Mesenchymal stem cell (in vitro differentiated cells and primary cell): Measurements from ENCODE around the gene NATD1.

Experiments
- DNase-seq: peaks from one replicate; pipeline ENCODE4 v3.0.0-alpha.2; 2013
- H2AFZ ChIP-seq: one replicate; pipeline ENCODE4 v1.6.1; 2013; ENCODE audit warnings: low read depth, mild to moderate bottlenecking, control low read depth, inconsistent platforms, low read length, moderate library complexity
- H2AK5ac ChIP-seq: 2 replicates; pipeline ENCODE4 v1.6.1; 2013; ENCODE audit warnings: low read length, moderate library complexity, mild to moderate bottlenecking, inconsistent platforms; ENCODE audit not compliant: severe bottlenecking
- H2BK120ac ChIP-seq: one replicate; pipeline ENCODE4 v1.6.1; 2013; ENCODE audit warnings: low read depth, mild to moderate bottlenecking, inconsistent platforms, low read length, moderate library complexity
- H2BK12ac ChIP-seq, 2 experiments: one replicate each; pipeline ENCODE4 v1.6.1; 2013; ENCODE audit warnings: inconsistent platforms in 2 of 2, low read length in 2 of 2, mild to moderate bottlenecking in 2 of 2, moderate library complexity in 2 of 2, control low read depth in 1 of 2
- H2BK15ac ChIP-seq: one replicate; pipeline ENCODE4 v1.6.1; 2013; ENCODE audit warnings: mild to moderate bottlenecking, low read depth, inconsistent platforms; ENCODE audit not compliant: poor library complexity, severe bottlenecking
- H2BK5ac ChIP-seq: 2 replicates; pipeline ENCODE4 v1.6.1; 2013; ENCODE audit warnings: low read depth, mild to moderate bottlenecking, low read length, control low read depth, inconsistent platforms; ENCODE audit not compliant: poor library complexity, severe bottlenecking
- H3K14ac ChIP-seq, 2 experiments: one replicate each; pipeline ENCODE4 v1.6.1; 2013; ENCODE audit warnings: inconsistent platforms in 2 of 2, low read length in 2 of 2, control low read depth in 1 of 2, mild to moderate bottlenecking in 1 of 2, moderate library complexity in 1 of 2
- H3K18ac ChIP-seq, 2 experiments: one replicate each; pipeline ENCODE4 v1.6.1; 2013; ENCODE audit warnings: inconsistent platforms in 2 of 2, low read length in 2 of 2, control low read depth in 1 of 2, low read depth in 1 of 2, mild to moderate bottlenecking in 1 of 2
- H3K23ac ChIP-seq, 2 experiments: one replicate each; pipeline ENCODE4 v1.6.1; 2013; ENCODE audit warnings: inconsistent platforms in 2 of 2, low read length in 2 of 2, mild to moderate bottlenecking in 2 of 2, moderate library complexity in 2 of 2, control low read depth in 1 of 2
- H3K27ac ChIP-seq: 2 replicates; pipeline ENCODE4 v1.5.1; 2013; ENCODE audit warnings: mild to moderate bottlenecking, moderate library complexity, low read length, control low read depth, inconsistent platforms; ENCODE audit not compliant: poor library complexity, severe bottlenecking
- H3K27me3 ChIP-seq, 2 experiments: 2 replicates each; pipeline versions ENCODE4 v1.6.1 to v1.7.0; 2013; ENCODE audit warnings: low read length in 2 of 2, mild to moderate bottlenecking in 2 of 2, moderate library complexity in 2 of 2, control low read depth in 1 of 2, inconsistent platforms in 1 of 2; ENCODE audit not compliant: control insufficient read depth in 1 of 2, insufficient read depth in 1 of 2
- H3K36me3 ChIP-seq, 2 experiments: 2 replicates each; pipeline versions ENCODE4 v1.6.1 to v1.7.0; 2013; ENCODE audit warnings: low read length in 2 of 2, control low read depth in 1 of 2, inconsistent platforms in 1 of 2, low read depth in 1 of 2, mild to moderate bottlenecking in 1 of 2; ENCODE audit not compliant: insufficient read depth in 2 of 2, control insufficient read depth in 1 of 2
- H3K4ac ChIP-seq, 2 experiments: one replicate each; pipeline ENCODE4 v1.6.1; 2013; ENCODE audit warnings: inconsistent platforms in 2 of 2, low read length in 2 of 2, mild to moderate bottlenecking in 2 of 2, moderate library complexity in 2 of 2, control low read depth in 1 of 2, low read depth in 1 of 2
- H3K4me1 ChIP-seq: 2 replicates; pipeline ENCODE4 v1.6.1; 2013; ENCODE audit warnings: low read depth, low read length, control low read depth; ENCODE audit not compliant: control insufficient read depth, insufficient read depth
- H3K4me2 ChIP-seq: 2 replicates; pipeline ENCODE4 v1.6.1; 2013; ENCODE audit warnings: low read length, mild to moderate bottlenecking, inconsistent platforms; ENCODE audit not compliant: poor library complexity, severe bottlenecking
- H3K4me3 ChIP-seq, 2 experiments: 2 replicates each; pipeline versions ENCODE4 v1.5.1 to v1.7.0; 2013; ENCODE audit warnings: low read length in 2 of 2, mild to moderate bottlenecking in 2 of 2, control low read depth in 1 of 2, low read depth in 1 of 2; ENCODE audit not compliant: insufficient read depth in 1 of 2
- H3K79me1 ChIP-seq: replicated peaks from 2 replicates; pipeline ENCODE4 v1.6.1; 2013; ENCODE audit warnings: mild to moderate bottlenecking, control low read depth, low read length, inconsistent platforms; ENCODE audit not compliant: poor library complexity, severe bottlenecking
- H3K9ac ChIP-seq: 2 replicates; pipeline ENCODE4 v1.7.0; 2013; ENCODE audit warnings: mild to moderate bottlenecking, low read length, moderate library complexity
- H3K9me3 ChIP-seq: 2 replicates; pipeline ENCODE4 v1.7.0; 2013; ENCODE audit warnings: mild to moderate bottlenecking, low read length; ENCODE audit not compliant: control insufficient read depth
- H4K8ac ChIP-seq: one replicate; pipeline ENCODE4 v1.6.1; 2013; ENCODE audit warnings: inconsistent platforms, mild to moderate bottlenecking, low read length, moderate library complexity
- H4K91ac ChIP-seq: one replicate; pipeline ENCODE4 v1.6.1; 2013; ENCODE audit warnings: mild to moderate bottlenecking, low read length, inconsistent platforms
- WGBS: methylation state at CpG from one replicate; pipeline ENCODE4 v1.1.7; 2013; ENCODE audit warnings: mixed read lengths; 5-methylcytosine and 5-hydroxymethylcytosine counted together

The NATD1 gene

DNA sequence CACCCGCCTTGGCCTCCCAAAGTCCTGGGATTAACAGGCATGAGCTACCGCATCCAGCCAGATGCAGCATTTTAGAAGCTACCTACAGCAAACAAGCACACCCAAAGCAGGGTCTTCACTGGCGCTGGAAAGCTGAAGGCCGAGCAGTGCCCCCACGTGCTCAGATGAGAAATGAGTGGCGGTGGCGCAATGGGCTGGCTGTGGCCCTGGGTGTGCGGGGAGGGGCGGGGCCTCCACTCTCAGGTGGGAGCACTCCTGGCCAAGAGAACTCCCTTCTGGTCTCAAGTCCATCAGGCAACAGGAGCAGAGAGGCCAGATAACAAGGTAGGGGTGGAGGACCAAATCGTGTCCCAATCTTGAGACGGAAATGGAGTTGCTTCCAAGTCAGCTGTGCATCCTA is 51.3 kb downstream of the NATD1 start:
- Histone ChIP-seq H3K4me2 (no peak overlapping the region), H3K4me3 (no peak overlapping the region), H3K27ac (no peak overlapping the region), H2BK12ac (no peak overlapping the region), H3K79me1 (peaks cover 26% of the 10 kb centered on the region), H4K8ac (no peak overlapping the region), H3K27me3 (no peaks in the 10 kb centered on the region), H3K4ac (no peak overlapping the region), H2AFZ (no peak overlapping the region), H3K18ac (no peak overlapping the region), H2BK15ac (no peak overlapping the region), H3K14ac (no peak overlapping the region), H2BK120ac (no peak overlapping the region), H2BK5ac (no peak overlapping the region), H4K91ac (no peak overlapping the region), H3K9me3 (no peaks in the 10 kb centered on the region), H3K23ac (no peak overlapping the region), H3K9ac (no peak overlapping the region), H3K36me3 (peaks cover 27 to 55% of the 10 kb centered on the region in 2 experiments), H3K4me1 (peaks cover 16% of the 10 kb centered on the region), H2AK5ac (no peak overlapping the region)
- WGBS, result 93% methylated on average over 11 of the region's 11 CpGs
- no peak for DNase-seq

DNA sequence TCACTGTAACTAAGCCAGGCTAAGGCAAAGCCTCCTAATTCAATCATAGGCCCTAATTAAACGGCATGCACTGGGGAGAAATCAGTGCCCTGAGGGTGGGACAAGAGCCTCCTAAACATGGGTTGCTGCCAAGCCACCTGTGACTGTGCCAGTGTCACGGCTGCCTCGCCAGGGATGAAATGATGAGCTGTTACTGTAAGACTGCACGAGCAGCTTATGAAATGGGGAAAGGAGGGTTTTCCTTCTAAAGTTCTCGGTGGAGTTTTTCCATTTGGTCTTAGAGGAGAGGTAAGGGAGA is 52.0 kb downstream of the NATD1 start:
- no peak overlapping the region for H3K4me3 ChIP-seq
- H2BK120ac ChIP-seq, result no peak overlapping the region
- 96% methylated on average over 4 of the region's 5 CpGs for WGBS
- peaks cover 31% of the 10 kb centered on the region for H3K79me1 ChIP-seq
- H3K4me1 ChIP-seq, result peaks cover 16% of the 10 kb centered on the region
- no peak overlapping the region for H2BK15ac ChIP-seq
- no peak overlapping the region for H3K23ac ChIP-seq
- no peak overlapping the region for H2BK5ac ChIP-seq
- no peaks in the 10 kb centered on the region for H3K9me3 ChIP-seq
- H3K9ac ChIP-seq, result no peak overlapping the region
- no peak overlapping the region for H3K18ac ChIP-seq
- no peaks in the 10 kb centered on the region for H3K27me3 ChIP-seq
- peaks cover 30 to 60% of the 10 kb centered on the region in 2 experiments for H3K36me3 ChIP-seq
- H2AFZ ChIP-seq, result no peak overlapping the region
- H2BK12ac ChIP-seq, result no peak overlapping the region
- no peak overlapping the region for H4K8ac ChIP-seq
- no peak overlapping the region for H4K91ac ChIP-seq
- H3K4ac ChIP-seq, result no peak overlapping the region
- no peak overlapping the region for H2AK5ac ChIP-seq
- H3K14ac ChIP-seq, result no peak overlapping the region
- no peak overlapping the region for H3K27ac ChIP-seq
- DNase-seq, result no peak
- H3K4me2 ChIP-seq, result no peak overlapping the region

DNA sequence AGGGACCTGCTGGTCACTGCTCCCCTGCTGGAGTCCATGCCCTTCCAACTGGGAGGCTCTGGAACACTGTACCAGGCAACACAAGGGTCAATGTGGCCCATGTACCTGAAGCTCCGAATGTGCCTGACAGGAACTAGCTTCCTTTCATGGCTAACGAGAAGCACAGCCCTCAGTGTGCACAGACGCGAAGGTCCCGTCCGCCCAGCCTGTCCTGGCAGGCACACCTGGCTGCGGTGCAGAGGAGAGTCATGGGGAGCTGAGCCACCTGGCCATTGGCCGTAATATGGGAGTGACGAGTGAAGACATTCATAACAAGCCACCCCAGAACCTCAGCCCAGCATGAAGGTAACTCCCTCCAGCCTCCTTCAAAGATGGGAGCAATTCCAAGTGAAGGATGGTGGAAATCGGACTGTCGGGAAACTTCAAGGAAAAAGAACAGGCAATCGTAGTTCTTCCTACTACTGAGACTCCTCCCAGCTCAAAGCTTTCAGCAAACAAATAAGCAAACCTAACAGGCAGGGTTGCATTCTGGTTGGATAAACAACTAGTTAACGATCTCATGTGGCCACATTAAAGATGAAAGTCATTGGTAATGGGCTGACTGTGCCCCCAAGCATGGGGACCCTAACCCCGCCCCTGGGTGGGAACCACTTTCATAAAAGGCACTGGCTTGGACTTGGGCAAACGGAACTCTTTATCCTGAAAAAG is 52.5 kb downstream of the NATD1 start:
- no peak overlapping the region for H4K8ac ChIP-seq
- H3K4ac ChIP-seq, result no peak overlapping the region
- WGBS, result 96% methylated on average over 15 of the region's 15 CpGs
- no peak overlapping the region for H2AK5ac ChIP-seq
- peaks cover 35% of the 10 kb centered on the region for H3K79me1 ChIP-seq
- peak overlapping the region; percentile 21 for H4K91ac ChIP-seq
- H3K9ac ChIP-seq, result no peak overlapping the region
- DNase-seq, result no peak
- H2BK5ac ChIP-seq, result no peak overlapping the region
- H3K27ac ChIP-seq, result no peak overlapping the region
- no peak overlapping the region for H2BK15ac ChIP-seq
- no peak overlapping the region for H3K4me3 ChIP-seq
- no peaks in the 10 kb centered on the region for H3K27me3 ChIP-seq
- H2AFZ ChIP-seq, result no peak overlapping the region
- no peak overlapping the region for H3K23ac ChIP-seq
- peaks cover 13% of the 10 kb centered on the region for H3K4me1 ChIP-seq
- H3K9me3 ChIP-seq, result no peaks in the 10 kb centered on the region
- no peak overlapping the region for H3K14ac ChIP-seq
- no peak overlapping the region for H2BK12ac ChIP-seq
- no peak overlapping the region for H2BK120ac ChIP-seq
- no peak overlapping the region for H3K4me2 ChIP-seq
- peaks cover 35 to 65% of the 10 kb centered on the region in 2 experiments for H3K36me3 ChIP-seq
- no peak overlapping the region for H3K18ac ChIP-seq

DNA sequence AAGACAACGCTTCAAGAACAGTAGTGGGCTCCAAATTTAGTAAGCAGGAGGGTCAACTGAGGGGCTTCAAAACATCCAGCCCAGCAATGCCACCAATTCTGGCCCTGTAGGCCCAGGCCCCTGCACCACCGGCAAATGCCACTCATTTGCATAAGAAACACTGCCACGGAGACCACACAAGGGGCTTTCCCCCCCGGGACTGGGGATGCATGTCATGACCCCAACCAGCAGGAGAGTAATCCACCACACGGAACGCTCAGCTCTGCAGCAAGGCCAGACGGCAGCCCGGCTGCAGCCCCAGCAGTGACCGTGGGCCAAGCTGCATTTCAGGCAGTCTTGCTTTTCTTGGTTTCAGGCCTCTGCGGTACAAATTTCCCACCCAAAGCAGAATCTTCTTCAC is 53.4 kb downstream of the NATD1 start:
- H2AK5ac ChIP-seq, result no peak overlapping the region

More for the DNA sequence above, 53.4 kb downstream of the NATD1 start:
- H4K91ac ChIP-seq, result no peak overlapping the region
- H2AFZ ChIP-seq, result no peak overlapping the region
- no peak overlapping the region for H3K4ac ChIP-seq
- H3K14ac ChIP-seq, result no peak overlapping the region
- H3K4me2 ChIP-seq, result no peak overlapping the region
- H3K27ac ChIP-seq, result no peak overlapping the region
- peak overlapping the region; percentile 29 for H3K9ac ChIP-seq
- H3K79me1 ChIP-seq, result peaks cover 36% of the 10 kb centered on the region
- H3K27me3 ChIP-seq, result no peaks in the 10 kb centered on the region
- H3K18ac ChIP-seq, result no peak overlapping the region
- no peak overlapping the region for H2BK120ac ChIP-seq
- peaks cover 11% of the 10 kb centered on the region for H3K4me1 ChIP-seq
- no peak overlapping the region for H2BK12ac ChIP-seq
- H3K9me3 ChIP-seq, result no peaks in the 10 kb centered on the region
- no peak overlapping the region for H3K23ac ChIP-seq
- H3K4me3 ChIP-seq, result no peak overlapping the region
- H4K8ac ChIP-seq, result no peak overlapping the region
- no peak overlapping the region for H2BK5ac ChIP-seq
- no peak for DNase-seq
- H3K36me3 ChIP-seq, result peaks cover 39 to 64% of the 10 kb centered on the region in 2 experiments
- WGBS, result 78% methylated on average over 10 of the region's 10 CpGs
- H2BK15ac ChIP-seq, result no peak overlapping the region
